Endodermal cell (in vitro differentiated cells): ENCODE results near the gene MFN2. TPM values are rescaled to one million over a fixed set of nuclear protein-coding genes. Genes with fewer than 3 reads are reported as not detected.
A peak's percentile ranks its signal among the peaks of the same experiment; 100 is the strongest.

Experiments used
- DNase-seq: peaks from one replicate; pipeline ENCODE4 v3.0.0-alpha.2; 2017
- H3K27ac ChIP-seq: 2 replicates; pipeline ENCODE4 v1.5.1; 2013; ENCODE audit warnings: mild to moderate bottlenecking, low read depth, low read length, moderate library complexity
- H3K27me3 ChIP-seq: 2 replicates; pipeline ENCODE4 v1.6.1; 2013; ENCODE audit warnings: mild to moderate bottlenecking, low read length, moderate library complexity; ENCODE audit not compliant: insufficient read depth, control insufficient read depth, poor library complexity, severe bottlenecking
- H3K36me3 ChIP-seq: 2 replicates; pipeline ENCODE4 v1.7.0; 2013; ENCODE audit warnings: mild to moderate bottlenecking, low read length, moderate library complexity; ENCODE audit not compliant: control insufficient read depth, insufficient read depth
- H3K4me1 ChIP-seq: one replicate; pipeline ENCODE4 v1.7.0; 2013; ENCODE audit warnings: low read length; ENCODE audit not compliant: control insufficient read depth, insufficient read depth
- H3K4me3 ChIP-seq: 2 replicates; pipeline ENCODE4 v1.5.1; 2013; ENCODE audit warnings: mild to moderate bottlenecking, low read length, moderate library complexity
- H3K9ac ChIP-seq: 2 replicates; pipeline ENCODE4 v1.6.1; 2013; ENCODE audit warnings: mild to moderate bottlenecking, low read length, moderate library complexity; ENCODE audit not compliant: poor library complexity, severe bottlenecking; ENCODE audit errors: extremely low read depth
- H3K9me3 ChIP-seq: 2 replicates; pipeline ENCODE4 v1.6.1; 2013; ENCODE audit warnings: mild to moderate bottlenecking, low read length, moderate library complexity; ENCODE audit not compliant: control insufficient read depth
- H3K27ac Mint-ChIP-seq: 2 replicates; pipeline ENCODE4 v1.8.0; 2020; ENCODE audit warnings: mixed read lengths
- H3K27me3 Mint-ChIP-seq: 2 replicates; pipeline ENCODE4 v1.8.0; 2021; ENCODE audit warnings: mild to moderate bottlenecking, mixed read lengths; ENCODE audit not compliant: insufficient read depth
- H3K36me3 Mint-ChIP-seq: 2 replicates; pipeline ENCODE4 v1.8.0; 2020; ENCODE audit warnings: low read depth, mixed read lengths
- H3K4me1 Mint-ChIP-seq: 2 replicates; pipeline ENCODE4 v1.8.0; 2020; ENCODE audit warnings: mixed read lengths
- H3K4me3 Mint-ChIP-seq: 2 replicates; pipeline ENCODE4 v1.8.0; 2020; ENCODE audit warnings: mild to moderate bottlenecking, moderate library complexity, mixed read lengths
- H3K9me3 Mint-ChIP-seq: 2 replicates; pipeline ENCODE4 v1.8.0; 2020; ENCODE audit warnings: mild to moderate bottlenecking, mixed read lengths
- CTCF ChIP-seq: fragments of 200-600 bp; sonication (generic); conservative IDR thresholded peaks from 2 replicates; pipeline ENCODE4 v1.5.0; 2021; ENCODE audit warnings: antibody characterized with exemption, mild to moderate bottlenecking
- WGBS, 2 experiments: methylation state at CpG; one replicate each; pipeline versions ENCODE4 v1.1.5 to v1.1.7; 2013; ENCODE audit warnings: missing lambda C conversion rate in 2 of 2, mixed read lengths in 1 of 2; ENCODE audit not compliant: insufficient coverage in 1 of 2, insufficient read length in 1 of 2; 5-methylcytosine and 5-hydroxymethylcytosine counted together
- total RNA-seq, 2 donors: library from RNA; stranded (reverse); fragmentation: NEBNext Ultra II Directional in 1 of 2; extraction: Animal tissue kit (Norgen Biotek cat#: 25700) in 1 of 2; gene quantifications; 2 replicates in 1 of 2; 3 replicates in 1 of 2; pipeline ENCODE4 v1.2.1, GENCODE V29; 2021

MFN2 gene
- total RNA-seq, 2 donors from 2014 or later = 41.7 to 56.3 TPM

- no peak overlapping the region for H3K27ac Mint-ChIP-seq
Measured at GRCh38 chr1:12034381-12034801, 54.1 kb downstream of the MFN2 start.

GRCh38 chr1:12035312-12035711 lies 55.1 kb downstream of the MFN2 start:
- H3K27ac Mint-ChIP-seq = peak overlapping the region; percentile 21
- Histone ChIP-seq H3K27ac (no peak overlapping the region), H3K4me3 (no peak overlapping the region), H3K9me3 (no peaks in the 10 kb centered on the region), H3K4me1 (peaks cover 1% of the 10 kb centered on the region), H3K27me3 (no peaks in the 10 kb centered on the region), H3K9ac (no peak overlapping the region), H3K36me3 (peaks cover 13% of the 10 kb centered on the region)
- WGBS, 2 experiments = 89 to 90% methylated on average over 4 of the region's 4 CpGs
- H3K4me3 Mint-ChIP-seq = no peak overlapping the region
- DNase-seq = no peak
- peaks cover 18% of the 10 kb centered on the region for H3K36me3 Mint-ChIP-seq
- no peaks in the 10 kb centered on the region for H3K9me3 Mint-ChIP-seq
- H3K27me3 Mint-ChIP-seq = no peaks in the 10 kb centered on the region
- TF ChIP-seq CTCF = no peak
- peaks cover 5% of the 10 kb centered on the region for H3K4me1 Mint-ChIP-seq

More at GRCh38 chr1:12034381-12034801, 54.1 kb downstream of the MFN2 start:
- H3K27ac ChIP-seq = peak overlapping the region; percentile 70
- H3K4me1 ChIP-seq = no peaks in the 10 kb centered on the region
- Mint-ChIP-seq H3K9me3 (no peaks in the 10 kb centered on the region), H3K36me3 (peaks cover 18% of the 10 kb centered on the region), H3K4me3 (no peak overlapping the region), H3K4me1 (peaks cover 5% of the 10 kb centered on the region), H3K27me3 (no peaks in the 10 kb centered on the region)
- no peak overlapping the region for H3K4me3 ChIP-seq
- 93 to 94% methylated on average over 7 of the region's 7 CpGs for WGBS, 2 experiments
- no peak for DNase-seq
- H3K36me3 ChIP-seq = peaks cover 19% of the 10 kb centered on the region
- H3K9ac ChIP-seq = no peak overlapping the region
- H3K27me3 ChIP-seq = no peaks in the 10 kb centered on the region
- no peaks in the 10 kb centered on the region for H3K9me3 ChIP-seq
- no peak for TF ChIP-seq CTCF

- Histone ChIP-seq H3K9ac (no peak overlapping the region), H3K9me3 (no peaks in the 10 kb centered on the region), H3K4me3 (no peak overlapping the region), H3K27ac (no peak overlapping the region), H3K4me1 (peaks cover 4% of the 10 kb centered on the region), H3K27me3 (no peaks in the 10 kb centered on the region), H3K36me3 (no peaks in the 10 kb centered on the region)
- Mint-ChIP-seq H3K4me1 (peaks cover 5% of the 10 kb centered on the region), H3K36me3 (peaks cover 5% of the 10 kb centered on the region), H3K27ac (peak overlapping the region; percentile 14), H3K4me3 (no peak overlapping the region), H3K27me3 (no peaks in the 10 kb centered on the region), H3K9me3 (peaks cover 7% of the 10 kb centered on the region)
- no peak for TF ChIP-seq CTCF
- DNase-seq = no peak
- WGBS, 2 experiments = 89 to 94% methylated on average over 13 to 18 of the region's 18 CpGs
Measured at GRCh38 chr1:12037486-12038355, 57.5 kb downstream of the MFN2 start.
